ENCODE measurements around the gene MMP1. TPM values are rescaled to one million over a fixed set of nuclear protein-coding genes. Genes with fewer than 3 reads are reported as not detected.

The MMP1 gene
- total and polyA plus RNA-seq, 8 donors = 0.20 to 1.7 (median 0.70) TPM; not detected in 1

GRCh38 chr11:102837646-102838045, 39.7 kb upstream of the MMP1 start:
- Histone ChIP-seq H3K4me3 (no peak overlapping the region), H3K9me3 (no peaks in the 10 kb centered on the region), H3K36me3 (no peaks in the 10 kb centered on the region), H3K4me1 (peaks cover 0 to 2% (median 0%) of the 10 kb centered on the region in 3 donors), H3K27me3 (no peaks in the 10 kb centered on the region), H3K27ac (no peak overlapping the region)
- no peak for TF ChIP-seq CTCF (IDR thresholded peaks at IDR 0.05)
- ATAC-seq (no peak), FAIRE-seq (no peak), DNase-seq (no peak)
- intact Hi-C loops (cut with DNase I) = no loop called here
- WGBS, 2 donors = 45 to 75% methylated on average over 2 of the region's 2 CpGs

- ATAC-seq (no peak), FAIRE-seq (no peak), DNase-seq (no peak)
- Histone ChIP-seq H3K4me3 (no peak overlapping the region), H3K9me3 (no peaks in the 10 kb centered on the region), H3K4me1 (peaks cover 0 to 2% (median 0%) of the 10 kb centered on the region in 3 donors), H3K36me3 (no peaks in the 10 kb centered on the region), H3K27me3 (no peaks in the 10 kb centered on the region), H3K27ac (no peak overlapping the region)
- TF ChIP-seq CTCF (IDR thresholded peaks at IDR 0.05) = no peak
- intact Hi-C loops (cut with DNase I) = no loop called here
- 59 to 85% methylated on average over 2 of the region's 2 CpGs for WGBS, 2 donors
Observed at GRCh38 chr11:102837156-102837555, 39.2 kb upstream of the MMP1 start.

- no peak for TF ChIP-seq CTCF (IDR thresholded peaks at IDR 0.05)
- no peak overlapping the region for H3K27ac ChIP-seq
- no peaks in the 10 kb centered on the region for H3K36me3 ChIP-seq
- H3K9me3 ChIP-seq = no peaks in the 10 kb centered on the region
- DNase-seq = no peak
- H3K4me1 ChIP-seq = peaks cover 0 to 2% (median 0%) of the 10 kb centered on the region in 3 donors
- no peak for FAIRE-seq
- no peaks in the 10 kb centered on the region for H3K27me3 ChIP-seq
- H3K4me3 ChIP-seq = no peak overlapping the region
- WGBS, 2 donors = 51 to 66% methylated on average over 3 of the region's 3 CpGs
- peak in 1 of 4 donors; percentile 43 for ATAC-seq
- intact Hi-C loops (cut with DNase I) = no loop called here
Observed at GRCh38 chr11:102836290-102836875, 38.4 kb upstream of the MMP1 start.

- no peaks in the 10 kb centered on the region for H3K36me3 ChIP-seq
- no peak for TF ChIP-seq CTCF (IDR thresholded peaks at IDR 0.05)
- H3K4me1 ChIP-seq = no peaks in the 10 kb centered on the region
- no peaks in the 10 kb centered on the region for H3K9me3 ChIP-seq
- no peak for ATAC-seq
- intact Hi-C loops (cut with DNase I) = no loop called here
- 76 to 80% methylated on average over 2 of the region's 2 CpGs for WGBS, 2 donors
- no peak overlapping the region for H3K4me3 ChIP-seq
- no peaks in the 10 kb centered on the region for H3K27me3 ChIP-seq
- FAIRE-seq = no peak
- H3K27ac ChIP-seq = no peak overlapping the region
- DNase-seq = no peak
Observed at GRCh38 chr11:102833731-102834130, 35.8 kb upstream of the MMP1 start.

- no peak for FAIRE-seq
- H3K4me3 ChIP-seq = no peak overlapping the region
- intact Hi-C loops (cut with DNase I) = no loop called here
Observed at GRCh38 chr11:102832612-102833011, 34.7 kb upstream of the MMP1 start.

More at GRCh38 chr11:102832612-102833011, 34.7 kb upstream of the MMP1 start:
- H3K4me1 ChIP-seq = no peaks in the 10 kb centered on the region
- no peaks in the 10 kb centered on the region for H3K27me3 ChIP-seq
- ATAC-seq (no peak), DNase-seq (no peak)
- no peak for TF ChIP-seq CTCF (IDR thresholded peaks at IDR 0.05)
- 83 to 90% methylated on average over 7 of the region's 7 CpGs for WGBS, 2 donors
- no peaks in the 10 kb centered on the region for H3K9me3 ChIP-seq
- H3K27ac ChIP-seq = no peak overlapping the region
- no peaks in the 10 kb centered on the region for H3K36me3 ChIP-seq
